SK-N-SH (cell line): ENCODE results near the gene GABRB1. TPM values are rescaled to one million over a fixed set of nuclear protein-coding genes. Genes with fewer than 3 reads are reported as not detected.

Experiments used
- CTCF ChIA-PET: fragments of 300-600, 350-600 bp; formaldehyde crosslinking; extraction: SDS; loops from one replicate; lab custom pipeline; 2021; lab: Yijun Ruan, JAX
- POLR2A ChIA-PET: fragments of 350-600 bp; sonication (Branson Sonifier 250); formaldehyde crosslinking; extraction: SDS; loops from one replicate; lab custom pipeline; 2020; ENCODE audit warnings: antibody characterized with exemption, inconsistent platforms; lab: Yijun Ruan, JAX
- DNase-seq: peaks from one replicate; pipeline ENCODE4 v3.0.0; 2012
- H2AFZ ChIP-seq: fragments of 200-600 bp; sonication (generic); 2 replicates; pipeline ENCODE4 v1.8.1; 2016; ENCODE audit warnings: antibody characterized with exemption, mild to moderate bottlenecking, low read depth
- H3F3A ChIP-seq: fragments of 200-600 bp; sonication (generic); replicated peaks from 2 replicates; pipeline ENCODE3; 2016; ENCODE audit warnings: antibody characterized with exemption, mild to moderate bottlenecking; ENCODE audit not compliant: insufficient read depth
- H3K27ac ChIP-seq, 2 experiments: fragments of 200-500 bp in 1 of 2; fragments of 200-600 bp in 1 of 2; sonication (Bioruptor generic) in 1 of 2; sonication (generic), shearing (Covaris generic) in 1 of 2; 2 replicates each; pipeline versions ENCODE4 v1.5.1 to v1.6.1; 2014 to 2016; ENCODE audit warnings: low read depth in 2 of 2, inconsistent platforms in 1 of 2, low read length in 1 of 2, mild to moderate bottlenecking in 1 of 2, mixed read lengths in 1 of 2
- H3K27me3 ChIP-seq: fragments of 200-600 bp; sonication (generic), shearing (Covaris generic); 2 replicates; pipeline ENCODE4 v1.6.1; 2016; ENCODE audit warnings: mixed run types; ENCODE audit not compliant: insufficient read depth
- H3K36me3 ChIP-seq, 2 experiments: fragments of 200-500 bp in 1 of 2; fragments of 200-600 bp in 1 of 2; sonication (Bioruptor generic) in 1 of 2; sonication (generic) in 1 of 2; replicated peaks in 1 of 2; 2 replicates each; pipeline versions ENCODE3 to v1.5.1; 2014 to 2016; ENCODE audit warnings: low read length in 1 of 2, mild to moderate bottlenecking in 1 of 2; ENCODE audit not compliant: insufficient read depth in 2 of 2, control insufficient read depth in 1 of 2
- H3K4me1 ChIP-seq, 2 experiments: fragments of 200-500 bp in 1 of 2; fragments of 200-600 bp in 1 of 2; sonication (Bioruptor generic) in 1 of 2; sonication (generic), shearing (Covaris generic) in 1 of 2; 2 replicates each; pipeline versions ENCODE4 v1.5.1 to v1.6.1; 2014 to 2016; ENCODE audit warnings: low read depth in 1 of 2, low read length in 1 of 2, mixed run types in 1 of 2; ENCODE audit not compliant: insufficient read depth in 2 of 2, control insufficient read depth in 1 of 2
- H3K4me2 ChIP-seq: fragments of 200-600 bp; sonication (generic), shearing (Covaris generic); 2 replicates; pipeline ENCODE4 v1.6.1; 2017; ENCODE audit warnings: mixed run types
- H3K4me3 ChIP-seq, 2 experiments: fragments of 200-500 bp in 1 of 2; fragments of 200-600 bp in 1 of 2; sonication (Bioruptor generic) in 1 of 2; sonication (generic), shearing (Covaris generic) in 1 of 2; 2 replicates each; pipeline versions ENCODE4 v1.5.1 to v1.8.1; 2014 to 2016; ENCODE audit warnings: low read depth in 2 of 2, inconsistent platforms in 1 of 2, low read length in 1 of 2, mild to moderate bottlenecking in 1 of 2, mixed read lengths in 1 of 2, moderate library complexity in 1 of 2
- H3K79me2 ChIP-seq: fragments of 200-600 bp; sonication (generic); 2 replicates; pipeline ENCODE4 v1.8.1; 2017; ENCODE audit warnings: mild to moderate bottlenecking; ENCODE audit not compliant: insufficient read depth
- H3K9ac ChIP-seq: fragments of 200-600 bp; sonication (generic); 2 replicates; pipeline ENCODE4 v1.6.1; 2017; ENCODE audit warnings: mixed run types
- H3K9me2 ChIP-seq: fragments of 200-600 bp; sonication (generic); 2 replicates; pipeline ENCODE4 v1.6.1; 2017; ENCODE audit warnings: mixed run types
- H3K9me3 ChIP-seq: fragments of 200-600 bp; sonication (generic); 2 replicates; pipeline ENCODE4 v1.6.1; 2017; ENCODE audit warnings: mixed run types, mild to moderate bottlenecking, moderate library complexity
- H4K20me1 ChIP-seq: fragments of 200-600 bp; sonication (generic); 2 replicates; pipeline ENCODE4 v1.6.1; 2017; ENCODE audit warnings: mild to moderate bottlenecking, mixed run types; ENCODE audit not compliant: insufficient read depth
- EP300 ChIP-seq, 2 experiments: IDR thresholded peaks; 2 replicates each; pipeline versions ENCODE4 v1.4.0 to v1.6.1; 2012; ENCODE audit warnings: borderline replicate concordance in 1 of 2, low read depth in 1 of 2, low read length in 1 of 2
- FOSL2 ChIP-seq: IDR thresholded peaks from 2 replicates; pipeline ENCODE4 v1.4.0; 2012; ENCODE audit warnings: low read depth, mild to moderate bottlenecking, moderate library complexity, borderline replicate concordance
- GABPA ChIP-seq: IDR thresholded peaks from 2 replicates; pipeline ENCODE4 v1.4.0; 2012; ENCODE audit warnings: low read depth, mild to moderate bottlenecking
- JUND ChIP-seq: IDR thresholded peaks from 2 replicates; pipeline ENCODE4 v1.4.0; 2012
- MAX ChIP-seq: IDR thresholded peaks from 2 replicates; pipeline ENCODE4 v1.4.0; 2012; ENCODE audit warnings: low read depth
- POLR2AphosphoS5 ChIP-seq: IDR thresholded peaks from 2 replicates; pipeline ENCODE4 v1.6.1; 2012; ENCODE audit warnings: low read depth, low read length
- RCOR1 ChIP-seq: fragments of 150-350 bp; IDR thresholded peaks from 2 replicates; pipeline ENCODE4 v1.6.1; 2017; ENCODE audit warnings: antibody characterized with exemption, low read length
- REST ChIP-seq: IDR thresholded peaks from 2 replicates; pipeline ENCODE4 v1.6.1; 2012; ENCODE audit warnings: mild to moderate bottlenecking, low read depth, low read length, moderate library complexity
- RFX5 ChIP-seq: IDR thresholded peaks from 2 replicates; pipeline ENCODE4 v1.6.1; 2012; ENCODE audit warnings: mild to moderate bottlenecking, improper control_type of control experiment, low read length
- RXRA ChIP-seq: IDR thresholded peaks from 2 replicates; pipeline ENCODE4 v1.4.0; 2012; ENCODE audit warnings: low read depth, mild to moderate bottlenecking, borderline replicate concordance
- SMC3 ChIP-seq: IDR thresholded peaks from 2 replicates; pipeline ENCODE4 v1.6.1; 2012; ENCODE audit warnings: low read depth, low read length, improper control_type of control experiment
- TAF1 ChIP-seq: IDR thresholded peaks from 2 replicates; pipeline ENCODE4 v1.6.1; 2012; ENCODE audit warnings: low read depth, mild to moderate bottlenecking, low read length, moderate library complexity, borderline replicate concordance
- TEAD4 ChIP-seq: IDR thresholded peaks from 2 replicates; pipeline ENCODE4 v1.4.0; 2012; ENCODE audit warnings: mild to moderate bottlenecking, borderline replicate concordance; ENCODE audit not compliant: insufficient read depth
- USF1 ChIP-seq: IDR thresholded peaks from 2 replicates; pipeline ENCODE4 v1.4.0; 2012; ENCODE audit warnings: low read depth, borderline replicate concordance
- USF2 ChIP-seq: fragments of 150-350 bp; IDR thresholded peaks from 2 replicates; pipeline ENCODE4 v1.6.1; 2017; ENCODE audit warnings: antibody characterized with exemption, low read length, low read depth, borderline replicate concordance
- WGBS: methylation state at CpG from one replicate; pipeline ENCODE4 v1.1.6; 2017; ENCODE audit warnings: low lambda C conversion rate; 5-methylcytosine and 5-hydroxymethylcytosine counted together
- polyA plus RNA-seq, 3 experiments: library from polyadenylated mRNA; depleted of rRNA; stranded (reverse); fragments of >200 nt; gene quantifications; 2 replicates each; pipeline ENCODE4 v1.2.3, GENCODE V29; 2012

GABRB1 gene
- polyA plus RNA-seq, 1 of the 3 experiments (the other 2 are of a cell fraction), result not detected

GRCh38 chr4:47184083-47184482, 152.7 kb downstream of the GABRB1 start (continued):
- TF ChIP-seq USF1, result no peak
- TF ChIP-seq, all 33 proteins: peak for 0

GRCh38 chr4:47185761-47186160, 154.4 kb downstream of the GABRB1 start:
- POLR2A ChIA-PET, result no interaction called here
- H3K4me3 ChIP-seq, result no peak overlapping the region
- TF ChIP-seq JUND (no peak), FOSL2 (no peak), POLR2AphosphoS5 (no peak), USF2 (no peak), TAF1 (no peak), EP300 (IDR thresholded peaks at IDR 0.05; ENCODE audit: borderline replicate concordance in 1 of 2, low read depth in 1 of 2, low read length in 1 of 2) (no peak), RXRA (no peak), TEAD4 (no peak), RCOR1 (no peak), SMC3 (no peak), MAX (no peak), RFX5 (no peak), REST (no peak), GABPA (no peak)

More at GRCh38 chr4:47185761-47186160, 154.4 kb downstream of the GABRB1 start:
- no peak for DNase-seq
- CTCF ChIA-PET, result no interaction called here
- Histone ChIP-seq H3K9me3 (no peaks in the 10 kb centered on the region), H3K36me3 (no peaks in the 10 kb centered on the region), H2AFZ (no peak overlapping the region), H3K9ac (no peak overlapping the region), H3K27me3 (no peaks in the 10 kb centered on the region), H4K20me1 (no peaks in the 10 kb centered on the region), H3K79me2 (no peaks in the 10 kb centered on the region), H3K4me1 (no peaks in the 10 kb centered on the region), H3K27ac (no peak overlapping the region), H3K9me2 (no peaks in the 10 kb centered on the region), H3K4me2 (no peak overlapping the region), H3F3A (no peaks in the 10 kb centered on the region)
- WGBS, result 59% methylated on average over 3 of the region's 3 CpGs
